Activated CD8-positive, alpha-beta memory T cell treated with anti-CD3 and anti-CD28 coated beads, Interleukin-2, amount 50 U/mL, for 1 hour (primary cell): Measurements from ENCODE around the gene DUSP8.

ENCODE experiments used
- DNase-seq: peaks from one replicate; pipeline ENCODE4 v3.0.0-alpha.2; 2020; ENCODE audit errors: extremely low read depth

DUSP8 gene

DNA sequence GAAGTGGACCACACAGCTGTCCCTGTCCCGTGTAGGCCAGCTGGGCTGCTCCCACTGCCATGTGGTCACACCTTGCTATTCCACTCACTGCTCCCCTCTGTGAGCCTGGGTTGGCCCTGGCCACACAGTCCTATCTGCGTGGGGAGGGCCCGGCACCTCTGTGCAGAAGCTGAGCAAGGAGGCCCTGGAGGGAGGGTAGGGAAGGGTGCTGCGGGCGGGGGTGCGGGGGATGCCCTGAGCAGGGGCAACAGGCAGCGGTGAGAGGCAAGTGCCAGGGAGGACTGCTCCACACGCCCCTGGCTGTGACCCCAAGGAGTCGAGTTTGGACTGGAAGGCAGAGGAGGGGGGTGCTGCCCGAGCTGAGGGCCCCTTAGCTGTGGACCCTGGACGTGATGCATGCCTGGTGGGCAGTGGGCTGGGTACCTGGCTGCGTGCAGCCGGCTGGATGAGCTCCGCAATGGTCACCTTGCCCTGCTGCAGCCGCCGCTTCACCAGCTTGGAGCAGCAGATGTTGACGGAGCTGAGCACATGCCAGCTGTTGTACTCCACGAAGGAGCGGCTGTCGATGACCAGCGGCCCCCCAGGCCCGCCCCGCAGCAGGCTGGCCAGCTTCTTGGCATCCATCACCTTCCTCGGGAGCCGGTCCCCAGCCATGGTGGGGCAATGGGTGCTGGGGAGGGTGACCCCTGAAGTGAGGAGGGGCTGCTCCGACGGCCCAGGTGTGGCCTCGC lies 6.7 kb downstream of the DUSP8 start:
- no peak for DNase-seq

DNA sequence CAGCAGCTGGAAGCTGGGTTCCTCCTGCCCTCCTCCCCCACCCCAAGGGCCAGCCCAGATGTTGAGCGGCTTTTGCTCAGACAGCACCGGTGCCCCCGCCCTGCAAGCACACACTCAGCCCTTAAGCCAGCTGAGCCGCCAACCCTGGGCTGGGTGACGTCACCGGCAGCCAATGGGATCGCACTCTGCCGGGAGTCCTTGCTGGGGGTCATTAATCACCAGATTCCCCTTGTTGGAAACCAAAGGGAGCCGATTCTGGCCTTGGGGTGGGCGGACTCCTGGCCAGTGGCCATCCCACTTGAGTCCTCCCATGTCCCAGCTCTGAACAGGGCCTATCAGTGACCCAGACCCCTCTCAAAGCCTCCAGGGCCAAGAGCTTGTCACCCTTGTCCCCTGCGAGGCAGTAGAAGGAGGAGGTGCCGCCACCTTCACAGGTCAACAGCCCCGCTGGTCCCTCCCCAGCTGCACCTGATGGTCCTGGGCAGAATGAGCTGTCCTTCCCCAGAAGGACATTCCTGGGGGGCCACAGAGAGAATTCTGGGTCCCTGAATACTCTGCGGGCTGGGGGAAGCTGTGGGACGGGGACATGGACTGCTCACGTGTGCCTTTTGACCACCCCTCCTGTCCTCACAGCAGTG lies 7.4 kb downstream of the DUSP8 start:
- DNase-seq, result no peak

DNA sequence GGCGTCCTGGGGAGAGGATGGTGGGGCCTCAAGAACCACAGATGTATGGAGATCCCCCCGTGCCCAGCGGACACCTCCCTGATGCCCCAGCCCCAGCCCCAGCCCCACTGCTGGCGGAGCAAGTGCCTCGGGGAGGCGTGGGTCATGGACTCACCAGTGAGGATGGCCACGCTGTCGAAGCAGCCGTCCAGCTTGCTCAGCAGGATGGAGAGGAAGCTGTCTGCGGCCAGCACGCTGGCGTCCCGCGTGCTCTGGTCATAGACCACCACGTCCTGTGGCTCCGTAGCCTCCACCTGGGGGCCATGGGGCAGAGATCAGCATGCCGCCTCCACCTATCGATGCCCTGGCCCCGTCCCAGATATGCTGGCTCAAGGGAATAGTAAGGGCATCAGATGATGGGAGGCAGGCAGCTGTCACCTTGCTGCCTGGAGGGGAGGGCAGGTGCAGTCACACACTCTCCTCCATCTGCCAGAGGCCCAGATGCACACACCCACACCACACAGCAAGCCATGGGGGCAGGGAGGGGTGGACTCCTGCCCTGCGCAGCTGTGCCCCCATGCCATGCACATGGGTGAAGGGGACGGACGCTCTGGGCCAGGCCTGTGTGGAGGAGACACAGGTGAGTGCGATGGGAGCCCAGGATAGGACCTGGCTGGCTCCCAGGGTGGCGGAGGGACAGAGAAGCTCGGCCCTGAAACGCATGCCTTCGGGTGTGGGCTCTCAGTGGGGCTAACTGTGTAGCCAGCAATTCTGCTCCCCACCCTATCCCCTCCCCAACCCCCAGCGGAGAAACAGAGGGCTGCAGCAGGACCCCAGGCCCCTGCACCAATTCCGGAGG lies 8.2 kb downstream of the DUSP8 start:
- no peak for DNase-seq

DNA sequence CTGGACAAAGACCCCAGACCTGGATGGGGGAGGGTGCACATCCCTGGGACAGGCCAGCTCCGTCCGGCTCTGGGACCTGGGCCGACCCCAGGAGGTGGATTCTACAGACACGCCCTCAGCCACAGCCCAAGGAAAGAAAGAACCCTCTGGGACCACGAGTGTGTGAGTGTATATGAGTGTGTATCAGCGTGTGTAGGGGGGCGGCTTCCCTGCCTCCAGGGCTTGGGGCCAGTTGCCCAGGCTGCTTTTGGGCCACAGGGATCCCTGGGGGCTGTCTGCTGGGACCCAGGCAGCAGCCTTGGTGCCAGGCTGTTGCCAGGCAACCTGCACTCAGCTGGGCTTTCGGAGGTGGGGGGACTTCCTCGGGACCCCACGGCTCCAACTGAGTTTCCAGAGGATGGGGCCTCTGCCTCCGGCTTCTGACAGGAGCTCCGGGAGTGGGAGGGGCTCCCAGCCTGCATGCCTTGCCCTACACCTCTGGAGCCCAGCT lies 8.9 kb downstream of the DUSP8 start:
- no peak for DNase-seq

DNA sequence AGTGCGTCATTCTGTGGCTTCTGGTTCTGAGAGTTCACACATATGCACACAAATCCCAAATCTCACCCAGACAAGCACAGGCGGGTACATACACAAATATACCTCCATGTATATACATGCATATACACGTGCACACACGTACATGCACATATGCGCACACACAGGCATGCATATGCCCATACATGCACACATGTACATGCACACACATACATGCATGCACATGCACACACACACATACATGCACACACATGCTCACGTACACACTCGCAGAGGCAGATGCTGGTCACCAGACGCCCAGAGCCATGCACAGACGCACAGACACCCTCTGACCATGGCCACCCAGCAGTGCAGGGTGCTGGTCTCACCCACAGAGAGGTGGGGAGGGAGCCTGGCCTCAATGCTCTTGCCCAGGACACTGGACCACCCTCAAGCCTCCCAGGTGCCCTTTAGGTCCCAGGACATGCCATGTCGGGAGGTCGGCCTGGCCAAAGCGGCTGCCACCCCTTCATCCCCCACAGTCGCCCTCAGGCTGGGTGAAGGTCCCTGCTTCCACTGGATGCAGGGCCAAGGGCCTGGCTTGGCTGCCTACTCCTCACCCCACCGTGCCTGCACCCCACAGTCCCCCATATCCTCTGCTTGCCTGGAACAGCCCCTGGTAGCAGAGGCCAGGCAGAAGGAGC lies 9.5 kb downstream of the DUSP8 start:
- no peak for DNase-seq

DNA sequence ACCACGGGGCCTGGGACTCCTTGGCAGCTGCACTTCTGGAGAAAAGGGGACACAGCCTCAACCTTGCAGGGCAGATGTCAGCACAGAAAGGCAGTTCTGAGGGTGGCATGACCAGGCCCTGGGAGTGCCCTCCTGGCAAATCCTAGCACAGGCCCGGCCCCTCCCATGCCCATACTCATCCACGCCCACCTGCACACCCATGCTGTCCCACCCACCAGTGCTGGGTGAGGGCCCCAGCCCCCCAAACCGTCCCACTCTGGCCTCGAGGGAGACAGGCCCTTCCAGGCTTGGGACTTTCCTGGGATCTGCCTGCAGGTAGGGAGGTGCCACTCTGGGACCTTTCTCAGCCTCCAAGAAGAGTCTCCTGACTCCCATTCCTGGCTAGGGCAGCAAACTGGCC lies 10.1 kb downstream of the DUSP8 start:
- DNase-seq, result no peak

DNA sequence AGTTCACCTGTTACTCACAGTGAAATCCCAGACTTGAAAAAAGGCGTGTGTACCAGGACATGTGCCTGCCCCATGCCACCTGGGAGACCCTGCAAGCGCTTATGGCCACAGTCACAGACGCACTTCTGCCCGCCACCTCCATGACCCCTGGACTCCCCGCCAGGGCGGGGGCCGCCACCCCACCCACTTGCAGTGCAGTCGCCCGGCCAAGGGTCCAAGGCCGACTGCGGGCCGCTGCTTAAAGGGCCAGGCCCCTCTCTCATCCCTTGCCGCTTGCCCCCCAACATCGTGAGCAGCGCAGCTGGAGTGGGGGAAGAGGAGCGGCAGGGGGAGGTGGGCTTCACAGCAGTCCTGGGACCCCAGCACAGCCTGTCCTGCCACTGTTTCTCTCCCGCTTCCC lies 10.8 kb downstream of the DUSP8 start:
- no peak for DNase-seq

DNA sequence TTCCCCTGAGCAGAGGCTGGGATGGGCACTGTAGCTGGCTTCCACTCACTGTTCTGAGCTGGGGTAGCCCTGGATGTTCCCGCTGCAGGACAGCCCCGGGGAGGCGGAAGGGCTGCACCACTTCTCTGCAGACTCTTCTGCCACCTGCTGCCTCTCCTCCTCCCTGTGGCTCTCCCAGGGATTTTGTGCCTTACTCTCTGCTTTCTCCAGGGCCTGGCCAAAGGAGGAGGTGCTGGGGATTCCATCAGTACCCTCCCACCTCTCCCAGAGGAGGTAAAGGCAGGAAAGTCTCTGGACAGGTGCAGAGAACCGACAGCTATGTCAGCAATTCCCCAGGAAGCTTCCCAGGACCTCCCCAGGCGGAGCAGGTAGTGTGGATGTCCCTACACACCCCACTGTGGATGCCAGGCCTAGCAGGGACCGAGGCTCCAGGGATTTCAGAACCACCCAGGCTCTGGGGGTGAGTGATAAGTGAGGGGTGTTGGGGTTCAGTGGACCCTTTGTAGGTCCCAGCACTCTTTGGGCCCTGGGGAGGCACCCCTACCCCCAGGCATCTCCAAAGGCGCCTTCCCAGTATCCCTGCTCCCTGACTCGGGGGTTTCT lies 11.3 kb downstream of the DUSP8 start:
- DNase-seq, result no peak

DNA sequence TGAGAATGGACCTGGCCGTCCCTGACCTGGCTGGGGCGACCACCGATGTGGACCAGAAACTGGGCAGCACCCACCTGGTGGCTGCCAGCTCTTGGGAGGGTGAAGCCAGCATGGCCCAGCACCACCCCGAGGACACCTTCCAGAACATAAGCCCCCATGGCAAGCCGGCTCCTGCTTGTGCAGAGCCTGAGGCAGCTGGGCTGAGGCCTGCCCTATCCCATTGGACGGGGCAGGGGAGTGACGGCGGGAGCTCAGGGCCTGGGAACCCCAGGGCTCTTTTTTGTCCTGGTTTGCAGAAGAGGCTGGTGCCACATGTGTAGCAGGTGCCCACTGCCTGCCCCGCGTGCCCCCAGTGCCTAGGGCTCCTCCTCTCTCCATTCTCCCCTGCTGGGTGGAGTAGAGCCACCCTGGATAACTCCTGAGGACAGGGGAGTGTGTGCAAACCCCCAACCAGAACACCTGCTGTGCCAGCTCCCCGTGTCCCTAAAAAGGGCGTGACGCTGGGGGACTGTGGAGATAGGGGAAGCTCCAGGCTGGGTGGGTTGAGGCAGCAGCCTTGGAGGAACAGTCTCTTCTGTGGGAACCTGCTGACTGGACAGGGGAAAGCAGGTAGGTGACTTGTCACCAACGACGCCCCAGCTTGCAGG lies 11.9 kb downstream of the DUSP8 start:
- DNase-seq, result no peak

DNA sequence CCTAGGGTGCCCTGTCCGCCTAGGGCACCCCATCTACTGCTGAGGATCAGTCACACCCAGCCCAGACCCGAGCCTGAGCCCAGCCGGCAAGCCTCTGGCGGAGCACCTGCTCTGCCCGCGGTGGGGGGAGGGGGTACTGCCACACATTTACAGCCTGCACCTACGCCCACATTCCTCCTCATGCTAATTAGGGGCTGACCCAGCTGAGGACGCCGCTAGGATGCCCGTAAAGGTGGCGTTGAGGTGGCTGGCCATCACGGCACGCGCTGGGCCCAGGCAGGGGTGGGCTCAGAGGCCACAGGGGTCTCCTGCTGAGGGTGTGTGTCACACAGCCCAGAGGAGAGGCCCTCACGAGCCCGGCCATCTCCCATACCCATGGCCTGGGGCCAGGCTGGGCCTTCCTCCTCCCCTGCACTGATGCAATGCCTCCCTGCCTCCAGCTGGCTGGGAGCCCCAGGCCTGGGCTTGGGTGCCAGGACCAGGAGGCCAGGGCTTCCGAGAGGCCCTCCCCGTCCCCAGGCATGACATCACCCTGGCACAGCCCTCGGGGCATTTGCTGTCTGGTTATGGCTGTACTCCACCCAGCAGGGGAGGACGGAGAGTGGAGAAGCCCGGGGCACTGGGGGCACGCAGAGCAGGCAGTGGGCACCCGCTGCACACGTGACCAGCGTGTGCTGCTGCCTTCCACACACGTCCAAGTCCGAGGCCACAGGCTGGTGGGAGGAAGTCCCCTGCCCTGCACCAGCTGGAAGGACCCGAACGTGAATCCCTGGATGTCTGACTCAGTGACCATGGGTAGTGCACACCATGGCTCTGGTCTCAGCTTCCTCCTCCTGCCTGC lies 12.7 kb downstream of the DUSP8 start:
- no peak for DNase-seq

DNA sequence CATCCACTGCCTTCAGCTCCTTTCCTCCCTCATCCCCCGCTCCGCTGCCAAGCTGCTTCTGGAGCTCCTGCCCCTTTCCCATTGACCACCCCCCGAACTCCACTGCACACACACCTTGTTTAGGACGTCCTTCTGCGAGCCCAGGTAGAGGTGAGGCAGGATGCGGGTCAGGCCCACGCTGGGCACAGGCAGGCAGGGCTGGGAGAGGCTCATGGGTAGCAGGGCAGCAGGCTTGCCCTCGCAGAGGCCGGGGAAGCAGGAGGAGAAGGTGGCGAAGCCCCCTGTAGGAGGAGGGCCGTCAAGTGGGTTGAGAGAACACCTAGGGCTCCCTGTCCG lies 13.3 kb downstream of the DUSP8 start:
- no peak for DNase-seq

DNA sequence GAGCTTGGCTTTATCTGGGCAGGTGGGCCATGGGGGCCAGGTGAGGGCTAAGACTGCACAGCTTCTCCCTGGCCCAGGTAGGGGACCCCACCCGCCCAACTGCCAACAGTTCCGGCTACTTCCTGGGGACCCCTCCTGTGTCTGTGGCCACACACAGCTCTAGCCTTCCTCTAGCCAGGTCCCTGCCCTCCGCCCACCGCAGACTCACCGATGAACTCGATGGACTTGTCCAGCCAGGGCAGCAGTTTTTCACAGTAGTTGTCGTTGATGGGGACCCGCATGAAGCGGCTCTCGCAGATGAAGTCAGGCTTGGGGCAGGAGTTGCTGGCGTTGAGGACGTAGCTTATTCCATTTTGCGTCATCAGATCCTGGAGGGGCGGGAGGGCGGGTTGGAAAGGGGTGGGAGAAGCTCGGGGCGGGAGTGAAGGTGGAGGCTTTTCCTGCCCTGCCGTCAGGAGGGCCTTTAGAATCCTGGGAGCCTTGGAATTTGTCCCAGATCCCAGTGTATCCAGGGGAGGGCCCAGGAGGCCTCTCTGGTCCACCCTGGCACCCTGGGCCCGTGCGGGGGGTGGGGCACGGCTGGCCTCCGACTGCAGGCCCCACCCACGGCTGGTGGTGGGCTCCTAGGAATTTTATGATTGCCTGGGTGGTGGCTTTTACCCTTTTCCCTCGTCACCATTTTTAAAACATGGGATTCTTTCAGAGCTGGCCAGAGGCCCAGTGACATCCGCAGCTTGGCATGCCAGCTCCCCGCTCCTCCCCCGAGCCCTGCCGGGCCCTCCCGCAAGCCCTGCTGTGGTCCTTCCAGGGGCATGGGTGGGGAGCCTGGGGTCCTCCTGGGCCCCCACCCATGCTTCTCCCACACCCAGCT lies 13.9 kb downstream of the DUSP8 start:
- no peak for DNase-seq

DNA sequence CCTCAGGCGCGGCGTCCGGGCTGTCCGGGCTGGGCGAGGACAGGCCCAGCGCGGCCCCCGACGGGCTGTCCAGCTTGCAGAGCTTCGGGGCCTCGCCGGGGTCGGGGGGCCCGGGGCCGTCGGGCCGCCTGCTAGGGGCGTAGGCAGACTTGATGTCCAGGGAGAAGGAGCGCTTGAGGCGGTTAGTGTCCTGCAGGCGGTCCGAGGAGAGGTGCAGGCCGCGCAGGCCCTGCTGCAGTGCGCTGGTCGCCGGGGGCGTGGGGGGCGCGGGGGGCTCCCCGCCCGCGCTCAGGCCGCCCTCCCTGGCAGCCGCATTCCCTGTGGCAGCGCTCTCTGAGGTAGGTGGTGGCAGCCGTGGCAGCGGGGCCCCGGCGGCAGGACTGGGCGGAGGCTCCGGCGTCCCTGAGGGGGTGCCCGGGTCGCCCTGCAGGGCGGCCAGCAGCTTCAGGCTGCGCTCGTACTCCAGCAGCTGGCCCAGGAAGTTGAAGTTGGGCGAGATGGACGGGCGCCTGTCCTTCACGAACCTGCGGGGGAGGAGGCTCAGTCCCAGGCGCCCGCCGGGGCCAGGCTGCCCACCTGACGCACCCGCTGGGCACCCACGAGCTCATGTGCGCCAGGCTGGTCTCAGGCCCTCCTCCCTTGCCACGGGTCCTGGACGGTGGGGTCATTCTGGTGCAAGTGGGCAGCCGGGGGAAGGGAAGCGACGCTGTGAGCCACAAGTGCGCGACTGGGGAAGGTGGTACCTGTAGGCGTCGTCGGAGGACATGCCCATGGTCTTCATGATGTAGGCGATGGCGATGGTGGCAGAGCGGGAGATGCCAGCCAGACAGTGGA lies 14.8 kb downstream of the DUSP8 start:
- no peak for DNase-seq

DNA sequence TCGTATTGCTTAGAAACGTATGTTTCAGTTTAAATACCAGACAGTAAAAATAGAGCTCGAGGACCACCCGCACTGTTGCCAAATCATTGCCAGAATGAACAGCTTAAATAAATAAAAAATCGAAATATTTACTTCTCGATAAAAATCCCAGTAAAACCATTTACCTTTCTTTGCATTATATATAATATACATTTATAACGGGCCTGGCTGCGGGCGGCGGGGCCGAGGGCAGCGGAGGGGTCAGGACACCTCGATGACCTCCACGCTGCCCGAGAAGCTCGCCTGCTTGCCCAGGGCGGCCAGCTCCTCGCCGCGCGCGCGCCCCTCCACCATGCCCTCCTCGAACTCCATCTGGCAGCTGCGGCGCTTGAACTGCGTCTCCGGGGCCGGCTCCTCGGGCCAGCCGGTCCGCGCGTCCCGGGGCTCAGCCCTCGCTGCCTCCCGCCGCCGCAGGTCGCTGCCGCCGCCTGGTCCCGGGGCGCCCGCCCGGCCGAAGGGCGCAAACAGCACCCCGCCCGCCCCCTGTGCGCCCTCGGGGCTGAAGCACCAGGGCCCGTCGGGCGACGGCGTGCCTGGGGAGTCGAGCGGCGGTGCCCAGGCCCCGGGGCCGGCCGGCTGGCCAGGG lies 15.7 kb downstream of the DUSP8 start:
- DNase-seq, result no peak

DNA sequence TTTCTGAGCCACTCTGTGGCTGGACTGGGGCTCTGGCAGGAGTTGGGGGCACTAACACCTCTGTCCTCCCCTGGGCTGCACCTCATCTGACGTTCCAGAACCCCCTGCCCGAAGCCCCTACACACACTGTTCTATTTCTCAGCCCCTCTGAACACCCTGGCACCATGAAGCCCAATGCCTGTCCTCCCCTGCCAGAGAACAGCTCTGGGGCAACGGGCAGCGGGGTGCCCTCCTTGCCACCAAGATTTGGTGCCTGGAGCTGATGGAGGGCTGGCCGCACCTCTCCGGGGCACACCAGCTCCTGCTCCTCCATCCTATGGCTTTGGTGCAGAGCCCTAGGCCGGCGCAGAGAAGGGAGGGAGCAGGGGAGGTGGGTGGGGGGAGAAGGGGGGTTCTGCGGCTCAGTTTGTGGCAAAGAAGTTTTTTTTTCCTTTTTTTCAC lies 16.3 kb downstream of the DUSP8 start:
- no peak for DNase-seq

DNA sequence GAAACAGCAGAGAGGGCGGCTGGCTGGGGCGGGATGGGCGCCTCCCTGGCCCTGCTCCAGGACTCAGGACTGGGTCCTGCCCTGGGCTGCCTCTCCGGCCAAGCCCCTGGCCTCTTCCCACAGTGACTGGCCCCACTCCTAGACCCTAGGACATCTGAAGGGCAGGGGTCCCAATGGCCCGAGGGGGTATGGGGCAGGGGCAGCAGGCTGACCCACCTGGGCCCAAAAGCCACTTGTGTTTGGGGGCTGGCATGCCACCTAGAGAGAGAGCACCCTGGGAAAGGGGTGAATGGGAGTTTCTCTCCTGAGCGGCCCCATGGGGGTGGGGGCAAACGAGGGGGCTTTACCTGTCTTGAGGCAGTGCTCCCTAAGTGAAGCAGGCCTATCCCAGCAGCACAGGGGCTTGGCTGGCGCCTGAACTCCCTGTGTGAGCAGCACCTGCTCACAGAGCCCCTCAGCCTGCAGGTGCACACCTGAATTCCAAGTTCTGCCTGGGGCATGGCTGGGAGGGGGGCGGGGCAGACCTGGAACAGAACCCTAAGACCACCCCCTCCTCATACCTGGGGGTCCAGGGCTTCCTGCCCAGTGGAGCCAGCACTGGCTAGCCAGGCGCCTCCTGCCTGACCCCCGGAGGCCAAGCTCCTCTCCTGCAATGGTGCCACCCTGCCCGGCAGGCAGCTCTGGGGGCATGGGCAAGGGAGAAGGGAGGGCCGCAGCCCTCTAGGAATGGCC lies 16.9 kb downstream of the DUSP8 start:
- DNase-seq, result no peak
